BLaER1 treated with 17β-estradiol and CSF1 and Interleukin-3, amounts not matched to agents 10 nM and 100 nM (cell line): ENCODE measurements around the gene TADA3.

Experiments
- H3K27ac ChIP-seq, 11 experiments: shearing (Covaris generic); formaldehyde crosslinking; 2 replicates each; pipeline ENCODE4 v1.8.1; 2022
- H3K27me3 ChIP-seq, 11 experiments: shearing (Covaris generic); formaldehyde crosslinking; 2 replicates each; pipeline ENCODE4 v1.8.1; 2022
- H3K36me3 ChIP-seq, 11 experiments: shearing (Covaris generic); formaldehyde crosslinking; 2 replicates each; pipeline ENCODE4 v1.8.1; 2022
- H3K4me1 ChIP-seq, 10 experiments: shearing (Covaris generic); formaldehyde crosslinking; 2 replicates each; pipeline ENCODE4 v1.8.1; 2022
- H3K4me2 ChIP-seq, 11 experiments: shearing (Covaris generic); formaldehyde crosslinking; 2 replicates each; pipeline ENCODE4 v1.8.1; 2022
- H3K4me3 ChIP-seq, 10 experiments: shearing (Covaris generic); formaldehyde crosslinking; 2 replicates each; pipeline ENCODE4 v1.8.1; 2022
- H3K9ac ChIP-seq, 11 experiments: shearing (Covaris generic); formaldehyde crosslinking; 2 replicates each; pipeline ENCODE4 v1.8.1; 2022
- H3K9me3 ChIP-seq, 11 experiments: shearing (Covaris generic); formaldehyde crosslinking; replicated peaks in 1 of 11; 2 replicates each; pipeline ENCODE4 v1.8.1; 2022
- H4K20me1 ChIP-seq, 11 experiments: shearing (Covaris generic); formaldehyde crosslinking; 2 replicates each; pipeline ENCODE4 v1.8.1; 2022
- Cebpa-rat ChIP-seq, 11 experiments: shearing (Covaris generic); IDR thresholded peaks; 2 replicates each; pipeline ENCODE4 v1.8.1; 2022

TADA3 gene

DNA sequence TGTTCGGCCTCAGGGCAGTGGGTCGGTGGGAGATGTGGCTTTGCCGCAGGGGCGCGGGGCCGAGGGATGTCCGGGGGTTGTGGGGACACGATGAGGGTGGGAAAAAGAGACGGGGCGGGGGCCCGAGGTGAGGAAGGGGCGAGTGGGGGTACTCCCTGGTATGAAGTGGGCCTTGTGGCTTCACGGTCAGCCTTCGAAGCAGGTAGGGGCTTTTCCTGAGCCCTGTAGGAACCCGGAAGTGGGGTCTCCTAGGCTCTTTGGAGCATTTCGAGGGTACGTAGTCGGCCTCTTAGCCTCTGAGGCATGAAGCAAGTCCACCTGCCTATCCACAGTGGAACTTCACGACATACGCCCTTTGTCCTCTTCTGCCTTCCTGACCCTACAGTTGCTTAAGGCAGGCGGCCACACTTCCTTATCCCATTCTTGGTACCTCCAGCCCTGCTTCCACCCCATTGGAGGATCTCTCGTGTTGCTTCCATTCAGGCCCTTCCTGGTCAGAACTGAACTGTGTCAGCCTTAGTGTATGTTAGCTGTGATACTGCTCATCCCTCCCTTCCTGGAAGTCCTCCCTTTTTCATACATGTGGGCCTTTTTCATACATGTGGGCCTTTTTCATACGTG, 998 bp upstream of the TADA3 start:
- Histone ChIP-seq H3K4me1 (peaks cover 34 to 59% (median 40%) of the 10 kb centered on the region in 10 experiments), H3K27me3 (no peaks in the 10 kb centered on the region), H3K4me2 (peak overlapping the region; percentile 89 to 98 (median 93)), H3K4me3 (peak overlapping the region; percentile 76 to 96 (median 86)), H3K36me3 (peaks cover 45 to 69% (median 54%) of the 10 kb centered on the region in 11 experiments), H3K9me3 (no peaks in the 10 kb centered on the region), H4K20me1 (peaks cover 45 to 49% (median 48%) of the 10 kb centered on the region in 11 experiments), H3K27ac (peak overlapping the region; percentile 93 to 99 (median 97)), H3K9ac (peak overlapping the region; percentile 91 to 100 (median 97))
- TF ChIP-seq Cebpa-rat (IDR thresholded peaks at IDR 0.05) = no peak

DNA sequence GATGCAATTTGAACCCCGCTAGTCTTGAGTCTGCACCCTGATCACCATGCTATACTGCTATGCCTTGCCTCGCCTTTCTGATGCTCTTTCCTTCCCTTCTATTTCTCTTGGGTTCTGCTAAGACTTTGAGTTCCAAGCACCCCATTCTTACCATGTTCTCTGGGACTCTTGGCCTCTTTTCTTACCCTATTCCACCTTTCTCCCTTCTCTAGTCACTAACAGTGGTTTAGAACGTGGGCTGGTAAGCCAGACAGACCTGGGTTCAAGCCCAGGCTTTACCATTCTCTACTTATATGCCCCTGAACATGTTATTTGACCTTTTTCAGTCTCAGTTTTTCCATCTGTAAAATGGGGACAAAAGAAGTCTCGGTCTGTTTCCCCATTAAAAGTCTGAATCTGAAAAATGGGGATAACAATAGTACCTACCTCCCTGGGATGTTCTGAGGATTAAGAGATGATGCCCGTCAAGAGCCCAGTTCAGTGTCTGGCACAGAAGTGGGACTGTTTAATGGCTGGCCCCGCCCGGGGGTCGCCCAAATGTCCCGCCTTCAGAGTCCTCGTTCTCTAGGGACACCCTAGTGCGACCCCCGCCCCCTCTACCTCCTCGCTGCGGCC, 376 bp downstream of the TADA3 start:
- peak overlapping the region; percentile 75 to 95 (median 90) for H3K4me2 ChIP-seq
- H3K36me3 ChIP-seq = peaks cover 31 to 68% (median 45%) of the 10 kb centered on the region in 11 experiments
- no peak for TF ChIP-seq Cebpa-rat (IDR thresholded peaks at IDR 0.05)
- H3K27me3 ChIP-seq = no peaks in the 10 kb centered on the region
- H3K4me1 ChIP-seq = peaks cover 34 to 54% (median 40%) of the 10 kb centered on the region in 10 experiments
- no peaks in the 10 kb centered on the region for H3K9me3 ChIP-seq
- peaks cover 31 to 36% (median 35%) of the 10 kb centered on the region in 11 experiments for H4K20me1 ChIP-seq
- H3K9ac ChIP-seq = peak overlapping the region; percentile 91 to 100 (median 97)
- peak overlapping the region; percentile 76 to 96 (median 86) for H3K4me3 ChIP-seq
- peak overlapping the region; percentile 93 to 99 (median 97) for H3K27ac ChIP-seq

DNA sequence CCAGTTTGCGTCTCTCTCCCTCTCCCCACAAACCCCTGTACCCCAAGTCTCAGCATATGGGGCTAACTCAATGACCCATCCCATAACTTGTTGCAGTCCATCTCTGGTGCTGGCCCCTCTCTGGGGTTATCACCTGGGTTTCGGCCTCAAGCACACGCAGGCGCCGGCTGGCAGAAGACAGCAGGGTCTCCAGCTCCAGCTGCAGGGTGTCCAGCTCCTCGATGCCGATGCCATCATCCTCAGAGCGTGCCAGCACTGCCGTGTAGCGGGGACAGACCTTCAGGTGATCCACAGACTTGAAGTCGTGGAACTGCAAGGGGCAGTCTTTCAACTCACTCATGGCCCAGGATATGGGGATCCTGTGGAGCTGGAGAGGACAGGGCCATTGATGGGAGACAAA, 1.1 kb downstream of the TADA3 start:
- Histone ChIP-seq H3K4me1 (peaks cover 36 to 46% (median 41%) of the 10 kb centered on the region in 10 experiments), H3K27me3 (no peaks in the 10 kb centered on the region), H3K4me3 (peak overlapping the region in 4 of 10 experiments; percentile 76 to 96 (median 86); a peak in 6 of 20 replicates), H3K36me3 (peaks cover 25 to 68% (median 43%) of the 10 kb centered on the region in 11 experiments; a peak in 21 of 22 replicates), H3K4me2 (peak overlapping the region in 10 of 11 experiments; percentile 76 to 95 (median 90); a peak in 16 of 22 replicates), H3K9me3 (no peaks in the 10 kb centered on the region), H3K9ac (peak overlapping the region in 7 of 11 experiments; percentile 3 to 99 (median 97); a peak in 8 of 22 replicates), H4K20me1 (peaks cover 23 to 28% (median 27%) of the 10 kb centered on the region in 11 experiments; a peak in 21 of 22 replicates), H3K27ac (peak overlapping the region in 4 of 11 experiments; percentile 93 to 99 (median 98); a peak in 6 of 22 replicates)
- TF ChIP-seq Cebpa-rat (IDR thresholded peaks at IDR 0.05) = no peak

DNA sequence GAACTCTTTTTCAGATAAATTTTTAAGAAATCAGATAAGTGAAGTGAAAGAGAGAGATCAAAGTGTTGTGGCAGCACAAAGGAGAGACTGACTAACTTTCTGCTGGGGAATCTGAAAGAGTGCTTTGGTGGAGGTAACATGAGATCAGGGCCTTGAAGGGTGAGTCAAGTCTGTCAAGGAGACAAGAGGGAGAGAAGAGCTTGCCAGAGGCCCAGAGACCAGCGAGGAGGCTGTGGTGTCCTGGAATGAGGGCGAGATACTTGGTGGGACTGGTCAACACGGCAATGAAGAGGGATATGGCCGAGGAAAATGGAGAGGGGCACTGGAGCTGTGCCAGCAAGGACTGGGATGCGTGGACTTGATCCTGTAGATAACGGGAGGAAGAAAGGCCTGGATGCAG, 4.6 kb downstream of the TADA3 start:
- Histone ChIP-seq H3K36me3 (peaks cover 17 to 77% (median 39%) of the 10 kb centered on the region in 11 experiments; a peak in 19 of 22 replicates), H3K9me3 (no peaks in the 10 kb centered on the region), H3K4me2 (no peak overlapping the region), H3K27me3 (no peaks in the 10 kb centered on the region), H3K4me3 (no peak overlapping the region), H3K27ac (peak overlapping the region in 2 of 11 experiments; percentile 15 to 19; a peak in 2 of 22 replicates), H3K4me1 (peaks cover 16 to 31% (median 22%) of the 10 kb centered on the region in 10 experiments), H3K9ac (0 out of 22 replicates have a peak overlapping the region, but pooled peaks of 1 of the 11 experiments have one; percentile 16), H4K20me1 (no peaks in the 10 kb centered on the region)
- no peak for TF ChIP-seq Cebpa-rat (IDR thresholded peaks at IDR 0.05)

DNA sequence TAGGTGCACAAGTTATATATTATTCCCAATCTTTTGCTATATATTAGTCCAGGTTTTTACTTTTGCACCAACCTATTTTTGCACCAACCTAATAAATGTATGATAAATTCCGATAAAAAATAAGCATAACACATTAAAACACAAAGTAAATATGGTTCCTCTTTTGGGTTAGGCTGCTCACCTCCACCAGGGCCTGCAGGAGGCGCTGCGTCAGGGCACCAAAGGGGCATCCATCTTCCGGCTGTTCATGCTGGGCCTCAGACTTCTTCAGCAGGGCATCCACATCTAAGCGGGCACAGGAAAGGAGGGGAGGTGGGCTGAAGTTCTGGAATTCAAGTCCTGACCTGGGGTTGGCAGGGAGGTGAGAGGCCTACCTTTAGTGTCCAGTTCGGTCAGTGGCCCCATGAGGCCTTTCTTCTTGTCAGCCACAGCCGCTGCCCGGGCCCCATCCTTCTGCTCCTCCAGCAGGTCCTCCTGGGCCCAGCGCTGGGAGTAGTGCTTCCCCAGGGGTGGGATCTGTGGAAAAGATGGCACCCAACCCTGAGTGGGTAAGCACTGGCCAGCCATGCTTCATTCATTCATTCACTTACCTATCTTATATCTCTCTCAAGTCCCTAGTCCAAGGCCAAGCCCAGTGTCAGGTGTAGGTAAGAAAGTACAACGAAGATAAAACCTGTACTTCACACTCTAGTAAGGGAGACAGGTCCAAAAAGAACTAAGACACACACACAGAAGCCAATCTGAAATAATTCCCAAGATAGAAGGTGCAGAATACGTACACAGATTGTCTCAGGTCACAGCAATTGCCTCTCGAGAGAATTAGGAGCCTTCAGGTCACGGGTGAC, 5.2 kb downstream of the TADA3 start:
- Histone ChIP-seq H3K9ac (0 out of 22 replicates have a peak overlapping the region, but pooled peaks of 1 of the 11 experiments have one; percentile 16), H3K36me3 (peaks cover 17 to 78% (median 39%) of the 10 kb centered on the region in 11 experiments; a peak in 19 of 22 replicates), H3K27me3 (no peaks in the 10 kb centered on the region), H3K9me3 (no peaks in the 10 kb centered on the region), H3K4me3 (no peak overlapping the region), H4K20me1 (no peaks in the 10 kb centered on the region), H3K4me2 (no peak overlapping the region), H3K27ac (no peak overlapping the region), H3K4me1 (peaks cover 22 to 36% (median 29%) of the 10 kb centered on the region in 10 experiments)
- TF ChIP-seq Cebpa-rat (IDR thresholded peaks at IDR 0.05) = no peak

DNA sequence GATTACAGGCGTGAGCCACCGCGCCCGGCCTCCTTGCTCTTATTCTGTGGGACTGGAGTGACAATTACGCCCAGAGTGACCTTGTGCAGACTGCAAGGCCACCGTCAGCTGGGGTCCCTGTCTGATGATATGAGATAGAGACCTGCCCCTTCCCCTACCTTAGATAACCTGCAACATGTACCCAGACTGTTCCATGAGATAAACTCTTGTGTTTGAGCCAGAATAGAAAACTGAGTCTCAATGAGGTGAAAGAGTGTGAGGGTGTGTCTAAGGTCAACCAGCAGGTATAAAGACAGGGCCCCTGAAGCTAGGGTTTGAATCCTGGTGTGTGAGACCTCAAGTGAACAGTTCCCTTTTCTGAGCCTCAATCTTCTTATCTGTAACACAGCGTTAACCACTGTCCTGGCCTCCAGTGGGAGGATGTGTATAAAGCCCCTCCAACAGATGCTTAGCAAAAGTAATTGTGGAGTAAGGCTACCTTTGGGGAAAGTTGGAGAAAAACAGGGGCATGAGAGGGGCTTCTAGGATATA, 6.0 kb downstream of the TADA3 start:
- TF ChIP-seq Cebpa-rat (IDR thresholded peaks at IDR 0.05) = no peak
- Histone ChIP-seq H3K27me3 (no peaks in the 10 kb centered on the region), H3K4me2 (no peak overlapping the region), H3K9ac (no peak overlapping the region), H3K9me3 (no peaks in the 10 kb centered on the region), H4K20me1 (no peaks in the 10 kb centered on the region), H3K4me1 (peaks cover 22 to 36% (median 29%) of the 10 kb centered on the region in 10 experiments), H3K27ac (no peak overlapping the region), H3K36me3 (peaks cover 17 to 85% (median 39%) of the 10 kb centered on the region in 11 experiments; a peak in 19 of 22 replicates), H3K4me3 (no peak overlapping the region)

DNA sequence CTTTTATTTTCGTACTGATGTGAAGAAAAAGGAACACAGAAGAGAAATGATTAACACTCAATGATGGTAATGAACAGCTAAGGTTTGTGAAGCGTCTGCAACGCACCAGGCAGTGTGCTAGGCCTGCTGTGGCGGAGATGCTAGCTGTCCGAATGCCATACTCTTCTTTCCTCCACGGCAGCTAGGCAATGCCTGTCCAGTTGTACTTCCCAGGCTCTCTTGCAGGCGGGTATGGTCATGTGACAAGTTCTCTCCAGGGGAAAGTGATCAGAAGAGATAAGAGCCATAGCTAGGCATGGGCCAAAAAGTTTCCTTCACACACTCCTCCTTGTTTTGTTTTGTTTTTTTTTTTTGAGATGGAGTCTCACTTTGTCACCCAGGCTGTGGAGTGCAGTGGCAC, 6.7 kb downstream of the TADA3 start:
- Histone ChIP-seq H3K4me2 (no peak overlapping the region; a peak in 1 of 22 replicates), H3K36me3 (peaks cover 17 to 79% (median 38%) of the 10 kb centered on the region in 11 experiments; a peak in 19 of 22 replicates), H3K27ac (no peak overlapping the region), H3K9ac (peak overlapping the region in 1 of 11 experiments; percentile 24; a peak in 2 of 22 replicates), H3K9me3 (no peaks in the 10 kb centered on the region), H3K4me3 (no peak overlapping the region), H3K4me1 (peaks cover 23 to 37% (median 29%) of the 10 kb centered on the region in 10 experiments), H3K27me3 (no peaks in the 10 kb centered on the region), H4K20me1 (no peaks in the 10 kb centered on the region)
- no peak for TF ChIP-seq Cebpa-rat (IDR thresholded peaks at IDR 0.05)

DNA sequence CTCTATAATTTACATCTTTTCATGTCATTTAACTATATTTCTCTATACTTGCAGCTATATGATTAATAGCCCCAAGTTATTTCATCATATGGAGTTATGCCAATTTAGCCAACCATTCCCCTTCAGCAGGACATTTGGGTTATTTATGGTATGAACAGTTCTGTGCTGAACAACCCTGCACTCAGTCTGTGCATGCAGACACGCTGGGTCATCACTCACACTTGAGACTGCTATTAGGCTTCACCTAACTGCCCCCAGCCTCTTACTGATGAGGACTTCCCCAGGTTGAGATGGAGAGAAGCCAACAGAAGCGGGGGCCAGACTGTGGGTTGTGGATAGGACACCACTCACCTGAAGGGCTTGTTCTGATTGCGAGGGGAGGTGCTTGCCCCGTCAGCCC, 7.3 kb downstream of the TADA3 start:
- Histone ChIP-seq H3K4me1 (peaks cover 29 to 44% (median 31%) of the 10 kb centered on the region in 10 experiments), H4K20me1 (no peaks in the 10 kb centered on the region), H3K27ac (no peak overlapping the region), H3K27me3 (no peaks in the 10 kb centered on the region), H3K36me3 (peaks cover 17 to 76% (median 37%) of the 10 kb centered on the region in 11 experiments; a peak in 19 of 22 replicates), H3K4me3 (no peak overlapping the region), H3K9me3 (no peaks in the 10 kb centered on the region), H3K9ac (no peak overlapping the region), H3K4me2 (no peak overlapping the region)
- TF ChIP-seq Cebpa-rat (IDR thresholded peaks at IDR 0.05) = no peak
